Epithelial cell of prostate (primary cell): ENCODE results near the gene ALDOA.
"Not testable (repeated sequence)": the region's sequence is repeated elsewhere in the genome, so short reads cannot be mapped to it uniquely, and the experiment has no call there.

Experiments
- DNase-seq: peaks from one replicate; pipeline ENCODE4 v3.0.0-alpha.2; 2011; ENCODE audit warnings: low read depth, low spot score
- H3K27ac ChIP-seq: fragments of 450-650 bp; 2 replicates; pipeline ENCODE4 v1.5.1; 2017; ENCODE audit warnings: mild to moderate bottlenecking

Gene ALDOA

GRCh38 chr16:30065102-30065942 lies at the start of gene ALDOA:
TSS of gene ALDOA (plus strand) at chr16:30065760. CDS start at chr16:30066898, 1,138 bp downstream.
- H3K27ac ChIP-seq = peak within 1 kb of the TSS; percentile 95
- DNase-seq = peak; percentile 96

GRCh38 chr16:30016555-30017276 lies 48.8 kb upstream of the ALDOA start:
- DNase-seq = no peak
- no peak overlapping the region for H3K27ac ChIP-seq

- DNase-seq = no peak
- H3K27ac ChIP-seq = no peak overlapping the region
Measured at GRCh38 chr16:30017277-30017656, 48.3 kb upstream of the ALDOA start.

DNA sequence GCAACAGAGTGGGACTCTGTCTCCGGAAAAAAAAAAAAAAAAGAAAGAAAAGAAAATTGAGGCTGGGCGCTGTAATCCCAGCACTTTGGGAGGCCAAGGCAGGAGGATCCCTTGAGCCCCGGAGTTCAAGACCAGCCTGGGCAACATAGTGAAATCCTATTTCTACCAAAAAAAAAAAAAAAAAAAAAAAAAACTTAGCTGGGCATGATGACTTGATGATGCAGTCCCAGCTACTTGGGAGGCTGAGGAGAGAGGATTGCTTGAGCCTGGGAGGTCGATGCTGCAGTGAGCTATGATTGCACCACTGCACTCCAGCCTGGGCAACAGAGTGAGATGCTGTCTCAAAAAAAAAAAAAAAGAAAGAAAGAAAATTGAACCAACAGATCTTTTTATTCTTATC lies 47.6 kb upstream of the ALDOA start:
- DNase-seq, H3K27ac ChIP-seq: not testable (repeated sequence)

DNA sequence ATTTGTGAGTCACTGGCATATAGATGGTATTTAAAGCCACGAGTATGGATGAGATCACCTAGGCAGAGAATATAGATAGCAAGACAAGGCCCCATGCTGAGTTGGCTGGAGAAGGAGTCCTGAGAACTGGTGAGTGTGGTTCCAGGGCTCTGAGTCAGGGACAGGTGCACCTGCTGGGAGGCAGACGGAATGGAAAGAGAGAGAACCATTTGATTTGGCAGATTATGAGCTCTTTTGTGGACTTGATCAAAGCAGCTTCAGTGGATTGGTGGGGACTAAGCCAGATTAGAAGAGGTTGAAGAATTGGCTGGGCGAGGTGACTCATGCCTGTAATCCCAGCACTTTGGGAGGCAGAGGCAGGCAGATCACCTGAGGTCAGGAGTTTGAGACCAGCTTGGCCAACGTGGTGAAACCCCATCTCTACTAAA lies 46.8 kb upstream of the ALDOA start:
- DNase-seq = no peak

DNA sequence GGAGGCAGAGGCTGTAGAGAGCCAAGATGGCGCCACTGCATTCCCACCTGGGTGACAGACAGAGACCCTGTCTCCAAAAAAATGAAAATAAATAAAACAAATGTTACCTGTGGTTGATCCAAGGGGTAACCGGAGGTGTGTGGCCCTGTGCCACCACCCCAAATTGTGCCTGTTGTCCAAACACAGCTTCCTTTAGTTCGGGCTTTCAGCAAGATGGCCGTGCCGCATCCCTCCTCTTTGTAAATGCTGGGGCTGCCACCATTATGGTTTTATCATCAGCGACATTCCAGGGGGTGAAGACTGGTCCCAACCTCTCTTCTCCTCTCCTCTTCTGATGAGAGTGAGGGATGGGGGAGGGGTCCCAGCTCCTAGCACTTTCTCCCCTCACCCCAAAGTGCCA lies 42.7 kb upstream of the ALDOA start, which contains the start of gene C16orf92:
TSS of gene C16orf92 (plus strand) at position 312 of the 400 bp plus-strand sequence. CDS start 143 bp downstream, outside the sequence.
- H3K27ac ChIP-seq = no peak within 1 kb of the TSS
- DNase-seq = no peak

More for the DNA sequence above, 46.8 kb upstream of the ALDOA start:
- H3K27ac ChIP-seq = no peak overlapping the region

DNA sequence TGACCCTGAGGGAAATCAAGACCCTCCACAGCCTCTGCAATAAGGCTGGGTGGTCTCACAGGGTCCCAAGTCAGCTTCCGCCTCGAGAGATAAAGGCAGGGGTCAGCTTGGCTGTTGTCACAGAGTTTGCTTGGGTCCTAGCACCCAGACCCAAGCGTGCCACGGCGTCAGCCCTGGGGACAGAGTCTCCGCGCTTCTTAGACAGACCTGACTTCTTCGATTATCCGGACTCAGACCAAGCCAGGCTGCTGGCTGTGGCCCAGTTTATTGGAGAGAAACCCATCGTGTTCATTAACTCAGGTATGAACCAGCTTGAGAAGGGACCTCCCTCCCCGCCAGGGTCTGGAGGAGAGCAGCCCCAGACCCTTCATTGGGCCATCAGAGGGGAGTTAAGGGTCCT lies 42.0 kb upstream of the ALDOA start:
- no peak for DNase-seq
- H3K27ac ChIP-seq = no peak overlapping the region

- no peak for DNase-seq
Measured at GRCh38 chr16:30024451-30024850, 41.1 kb upstream of the ALDOA start.

DNA sequence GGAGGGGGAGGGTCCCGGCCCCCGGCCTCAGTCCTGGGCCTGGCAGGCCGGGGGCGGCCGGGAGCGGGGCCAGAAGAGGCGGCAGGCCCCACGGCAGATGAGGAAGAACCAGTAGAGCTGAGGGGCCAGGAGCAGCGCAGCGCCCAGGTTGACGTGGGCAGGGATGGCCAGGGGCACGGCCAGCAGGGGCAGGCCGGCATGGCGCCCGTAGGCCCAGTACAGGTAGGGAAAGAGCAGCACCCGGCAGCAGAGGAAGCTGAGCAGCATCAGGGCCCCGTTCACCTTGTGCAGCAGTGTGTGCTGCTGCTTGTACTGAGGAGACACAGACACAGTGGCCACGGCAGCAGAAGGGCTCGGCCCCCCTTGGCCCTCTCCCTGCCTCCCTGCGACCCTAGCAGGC lies 40.4 kb upstream of the ALDOA start:
- no peak overlapping the region for H3K27ac ChIP-seq
- DNase-seq = no peak

More at GRCh38 chr16:30024451-30024850, 41.1 kb upstream of the ALDOA start:
- H3K27ac ChIP-seq = no peak overlapping the region

DNA sequence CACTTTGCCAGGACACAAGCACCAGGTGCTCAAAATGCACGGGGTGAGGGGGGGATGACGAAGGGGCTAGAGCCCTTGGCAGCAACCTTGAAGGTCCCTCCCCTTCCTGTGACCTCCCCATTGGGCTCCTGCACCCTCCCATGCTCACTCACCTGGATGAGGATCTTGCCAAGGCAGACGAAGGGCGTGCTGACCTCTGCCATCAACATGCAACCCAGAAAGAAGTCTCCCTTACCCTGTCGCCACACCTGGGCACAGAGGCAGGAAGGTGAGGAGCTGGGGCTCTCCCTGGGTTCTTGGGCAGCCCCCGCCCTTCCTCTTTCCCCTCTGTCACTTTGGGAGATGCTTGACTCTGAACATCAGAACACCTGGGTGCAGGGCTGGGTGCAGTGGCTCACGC lies 40.0 kb upstream of the ALDOA start:
- no peak for DNase-seq
- H3K27ac ChIP-seq = no peak overlapping the region

- no peak for DNase-seq
- H3K27ac ChIP-seq = no peak overlapping the region
Measured at GRCh38 chr16:30026449-30026848, 39.1 kb upstream of the ALDOA start.

DNA sequence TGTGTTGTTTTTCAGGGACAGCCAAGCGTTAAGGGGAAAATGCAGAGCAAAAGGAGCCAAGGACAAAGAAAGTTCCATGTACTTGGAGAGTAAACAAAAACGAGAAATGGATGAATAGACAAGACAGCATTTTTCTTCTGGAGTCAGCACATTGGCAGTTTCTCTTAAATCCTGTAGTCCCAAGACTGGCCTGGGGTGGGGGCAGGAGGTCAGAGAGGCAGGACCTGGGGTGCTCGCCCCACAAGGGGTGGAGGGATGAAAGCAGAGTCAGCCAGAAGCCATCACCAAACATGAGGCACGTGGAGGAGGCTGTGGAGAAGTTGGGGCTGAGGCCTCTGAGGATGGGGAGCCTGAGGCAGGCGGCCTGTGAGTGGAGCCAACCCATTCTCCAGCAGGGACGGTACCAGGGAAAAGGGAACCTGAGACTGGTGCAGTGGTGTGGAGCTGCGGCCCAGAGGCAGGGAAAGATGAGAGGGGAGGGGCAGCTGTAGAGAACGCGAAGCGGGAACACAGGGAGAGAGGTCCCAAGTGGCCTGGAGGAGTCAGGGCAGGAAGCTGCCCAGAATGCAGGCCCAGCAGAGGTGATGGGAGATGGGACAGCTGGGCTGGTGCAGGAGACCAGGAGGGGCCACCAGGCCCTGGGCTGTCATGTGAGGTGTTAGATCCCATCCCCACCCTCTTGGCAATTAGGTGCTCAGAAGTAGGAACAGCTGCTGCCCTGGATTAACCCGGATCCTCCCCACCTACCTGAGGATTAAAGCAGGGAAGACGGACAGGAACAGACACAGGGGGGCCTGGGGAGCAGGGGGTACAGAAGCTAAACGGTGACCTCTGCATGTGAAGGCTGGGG lies 37.7 kb upstream of the ALDOA start:
- DNase-seq = no peak
- H3K27ac ChIP-seq = no peak overlapping the region

DNA sequence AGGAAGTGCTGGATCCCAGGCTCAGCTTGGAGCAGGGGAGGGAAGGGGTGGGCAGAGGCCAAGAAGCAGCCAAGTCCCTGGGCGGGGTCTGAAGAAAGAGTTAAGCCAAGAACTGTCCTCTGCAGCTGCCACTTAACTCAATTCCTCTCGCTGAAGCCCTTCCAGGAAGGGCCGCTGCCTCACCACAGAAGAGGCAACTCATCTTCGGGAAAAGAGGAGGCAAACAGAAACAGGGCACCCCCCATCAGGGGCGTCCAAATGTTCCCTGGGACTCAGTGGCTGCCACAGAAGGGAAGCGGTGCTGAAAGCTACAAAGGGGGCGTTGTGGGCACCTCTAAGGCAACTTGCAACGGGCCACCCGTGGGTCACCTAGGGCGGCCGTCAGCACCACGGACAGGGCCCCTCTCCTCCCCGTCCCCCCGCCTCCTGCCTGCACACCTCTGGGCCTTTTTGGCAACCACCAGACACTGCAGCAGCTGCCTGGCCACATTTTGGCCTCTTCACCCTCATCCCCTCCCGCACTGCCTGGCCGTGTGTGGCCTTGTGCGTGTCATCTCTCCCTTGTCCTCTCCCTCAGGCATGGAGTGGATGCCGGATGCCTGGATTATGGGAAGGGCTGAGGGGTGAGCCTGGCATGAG lies 37.0 kb upstream of the ALDOA start:
- no peak for DNase-seq
- H3K27ac ChIP-seq = no peak overlapping the region

GRCh38 chr16:30030011-30030685 lies 35.4 kb upstream of the ALDOA start:
- DNase-seq = no peak
- no peak overlapping the region for H3K27ac ChIP-seq

DNA sequence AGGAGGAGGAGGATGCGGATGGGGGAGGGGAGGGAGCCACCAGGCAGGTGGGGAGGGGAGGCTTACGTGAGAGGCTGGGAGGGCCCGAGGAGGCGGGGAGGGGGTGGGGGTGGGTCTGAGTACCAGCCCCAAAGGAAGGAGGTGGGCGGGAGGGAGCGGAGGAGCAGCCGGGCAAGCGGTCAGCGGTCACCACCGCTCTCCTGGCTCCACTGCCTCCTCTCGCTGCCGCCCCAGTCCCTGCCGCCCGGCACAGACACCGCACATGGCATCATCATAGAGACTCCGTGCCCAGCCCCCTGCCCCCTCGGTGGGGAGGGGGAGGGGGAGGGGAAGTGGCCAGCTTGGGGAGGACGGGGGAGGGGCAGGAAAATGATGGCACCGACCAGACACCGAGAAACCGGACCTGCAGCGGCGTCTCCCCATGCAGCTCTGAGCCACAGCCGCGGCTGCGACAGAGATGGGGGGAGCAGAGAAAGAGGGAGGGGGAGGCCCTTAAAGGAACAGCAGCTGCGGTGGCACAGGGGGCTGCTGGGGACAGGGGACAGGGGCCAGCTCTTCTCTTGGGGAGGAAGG lies 34.6 kb upstream of the ALDOA start, which contains the start of gene TLCD3B:
TSS of gene TLCD3B (minus strand) at position 431 of the 573 bp plus-strand sequence. CDS start 744 bp downstream, outside the sequence.
- no peak for DNase-seq
- H3K27ac ChIP-seq = no peak within 1 kb of the TSS

DNA sequence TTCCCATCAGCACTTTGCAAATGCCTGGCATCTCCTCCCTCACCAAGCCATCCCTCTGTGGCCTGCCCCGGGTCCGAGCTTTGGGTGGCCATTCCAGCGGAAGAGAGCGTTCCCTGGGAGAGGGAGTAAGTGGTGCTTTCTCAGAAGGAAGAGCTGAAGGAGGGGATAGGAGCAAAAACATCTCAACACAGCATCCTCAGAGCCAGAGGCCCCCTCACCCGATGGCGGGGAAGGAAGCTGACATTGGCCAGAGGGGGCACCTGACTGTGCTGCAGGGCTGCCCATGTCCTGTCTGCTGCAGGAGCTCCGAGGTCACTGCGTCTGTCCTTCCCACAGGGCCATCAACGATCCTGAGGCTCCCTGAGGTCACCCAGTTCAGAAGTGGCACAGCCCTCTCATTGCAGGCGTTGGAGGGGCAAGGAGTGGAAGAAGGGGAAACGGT lies 34.1 kb upstream of the ALDOA start:
- H3K27ac ChIP-seq = no peak overlapping the region
- no peak for DNase-seq

GRCh38 chr16:30032083-30032819 lies 33.3 kb upstream of the ALDOA start:
- DNase-seq = no peak
- H3K27ac ChIP-seq = no peak overlapping the region

DNA sequence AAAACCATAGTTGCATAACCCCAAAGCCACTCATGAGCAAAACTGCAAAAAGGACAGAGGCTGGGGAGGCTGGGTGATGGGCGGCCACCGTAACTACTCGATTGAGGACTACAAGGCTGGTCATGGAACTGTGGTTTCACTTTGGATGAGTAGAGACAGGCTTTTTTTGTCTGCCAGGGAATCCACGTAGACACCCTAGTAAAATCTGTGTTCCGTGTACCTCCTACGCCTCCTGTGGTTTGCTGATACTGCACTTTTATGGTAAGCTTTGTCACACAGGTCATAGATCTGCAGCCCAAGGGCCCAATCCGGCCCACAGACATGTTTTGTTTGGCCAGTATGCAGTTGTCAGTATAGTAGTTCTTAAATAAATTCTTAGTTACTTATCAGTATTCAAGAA lies 32.3 kb upstream of the ALDOA start:
- H3K27ac ChIP-seq = no peak overlapping the region
- no peak for DNase-seq
